ENCODE data around the gene MFNG. TPM values are rescaled to one million over a fixed set of nuclear protein-coding genes. Genes with fewer than 3 reads are reported as not detected.

The MFNG gene
- total RNA-seq, 1 experiment from 2014 or later: 4.5 TPM

DNA sequence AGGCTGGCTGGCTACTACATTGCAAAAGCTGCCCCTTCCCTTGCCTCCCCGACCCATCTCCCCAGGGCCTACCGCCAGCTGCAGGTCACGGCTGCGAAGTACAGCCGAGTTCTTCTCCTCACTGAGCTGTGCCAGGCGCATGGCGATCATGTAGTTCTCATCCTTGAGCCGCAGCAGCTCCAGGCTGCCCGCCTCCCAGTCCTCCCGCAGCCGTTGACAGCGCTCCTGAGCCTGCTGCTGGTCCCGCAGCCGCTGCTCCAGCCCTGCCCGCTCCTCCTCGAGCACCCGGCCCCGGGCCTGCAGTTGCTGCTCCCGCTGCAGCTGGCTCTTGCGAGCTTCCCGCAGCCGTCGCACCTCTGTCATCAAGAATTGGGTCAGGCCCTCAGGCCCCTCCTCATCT is 29.7 kb upstream of the MFNG start (continued):
- TF ChIP-seq EZH2 (IDR thresholded peaks at IDR 0.05): no peak
- TF ChIP-seq FOSL1 (IDR thresholded peaks at IDR 0.05; ENCODE audit: low read depth): no peak
- TF ChIP-seq, protein P1, sequence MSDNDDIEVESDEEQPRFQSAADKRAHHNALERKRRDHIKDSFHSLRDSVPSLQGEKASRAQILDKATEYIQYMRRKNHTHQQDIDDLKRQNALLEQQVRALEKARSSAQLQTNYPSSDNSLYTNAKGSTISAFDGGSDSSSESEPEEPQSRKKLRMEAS (IDR thresholded peaks at IDR 0.05): no peak
- no peak for TF ChIP-seq ZFX (IDR thresholded peaks at IDR 0.05)

DNA sequence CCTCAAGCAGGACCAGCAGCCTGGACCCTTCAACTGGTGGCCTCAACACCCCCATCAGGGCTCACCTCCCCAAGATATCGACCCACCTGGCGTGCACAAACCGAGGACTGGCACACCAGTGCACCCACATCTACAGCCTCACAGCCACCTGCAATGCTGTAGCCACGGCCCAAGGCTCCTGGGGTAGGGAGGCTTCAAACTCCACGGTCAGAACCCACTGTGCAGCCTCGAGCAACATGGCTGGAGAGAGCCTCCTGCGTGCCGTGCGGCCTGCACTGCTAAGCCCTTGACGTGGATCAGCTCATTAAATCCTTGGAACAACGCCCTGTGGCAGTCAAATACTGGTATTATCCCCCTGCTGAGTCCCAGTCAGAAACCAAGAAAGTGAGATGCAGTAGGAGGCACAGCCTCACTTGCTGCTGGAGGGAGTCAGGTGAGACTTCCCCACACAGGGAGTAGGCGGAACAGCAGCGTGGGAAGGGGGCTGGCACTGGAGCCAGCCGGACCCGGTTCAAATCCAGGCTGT is 28.4 kb upstream of the MFNG start:
- no TSS peak for BruUV-seq (replicated peaks)
- CTCF ChIA-PET: no interaction called here

More for the DNA sequence above, 28.4 kb upstream of the MFNG start:
- ChIA-PET RAD21 (ENCODE audit: low non-redundant PET in 1 of 2, low total read pairs in 2 of 2, uncharacterized antibody in 2 of 2, unreplicated experiment in 2 of 2) (no interaction called here), POLR2A (no interaction called here)
- no peak overlapping the region for H3K4me3 ChIP-seq (replicated peaks in 1 of 2; ENCODE audit: low read depth in 1 of 2, low read length in 2 of 2)
- no peak overlapping the region for H2AFZ ChIP-seq (ENCODE audit: low read depth, low read length, poor library complexity, severe bottlenecking)
- no peaks in the 10 kb centered on the region; the same call in 1 of the 2 replicates for H4K20me1 ChIP-seq (ENCODE audit: insufficient read depth)
- H3K36me3 ChIP-seq (ENCODE audit: control insufficient read depth in 1 of 2, insufficient read depth in 2 of 2, low read length in 2 of 2): peaks cover 4 to 25% of the 10 kb centered on the region in 2 experiments; a peak in 3 of 4 replicates
- H3K9me2 ChIP-seq (ENCODE audit: insufficient read depth): no peaks in the 10 kb centered on the region
- TF ChIP-seq RAD21 (IDR thresholded peaks at IDR 0.05; ENCODE audit: low read depth) (no peak), EZH2 (IDR thresholded peaks at IDR 0.05) (no peak), ELF1 (IDR thresholded peaks at IDR 0.05; ENCODE audit: borderline replicate concordance, low read depth) (no peak), ZFX (IDR thresholded peaks at IDR 0.05) (no peak), SRF (IDR thresholded peaks at IDR 0.05; ENCODE audit: low read depth) (no peak), POLR2AphosphoS5 (IDR thresholded peaks at IDR 0.05; ENCODE audit: low read depth, low read length) (no peak), EGR1 (IDR thresholded peaks at IDR 0.05; ENCODE audit: low read depth) (no peak), SIN3A (IDR thresholded peaks at IDR 0.05; ENCODE audit: low read depth) (no peak), POLR2A (IDR thresholded peaks at IDR 0.05; ENCODE audit: borderline replicate concordance, extremely low read depth, insufficient read depth, insufficient read length) (no peak), EZH2phosphoT487 (IDR thresholded peaks at IDR 0.05; ENCODE audit: borderline replicate concordance) (no peak)
- TF ChIP-seq, protein P2, sequence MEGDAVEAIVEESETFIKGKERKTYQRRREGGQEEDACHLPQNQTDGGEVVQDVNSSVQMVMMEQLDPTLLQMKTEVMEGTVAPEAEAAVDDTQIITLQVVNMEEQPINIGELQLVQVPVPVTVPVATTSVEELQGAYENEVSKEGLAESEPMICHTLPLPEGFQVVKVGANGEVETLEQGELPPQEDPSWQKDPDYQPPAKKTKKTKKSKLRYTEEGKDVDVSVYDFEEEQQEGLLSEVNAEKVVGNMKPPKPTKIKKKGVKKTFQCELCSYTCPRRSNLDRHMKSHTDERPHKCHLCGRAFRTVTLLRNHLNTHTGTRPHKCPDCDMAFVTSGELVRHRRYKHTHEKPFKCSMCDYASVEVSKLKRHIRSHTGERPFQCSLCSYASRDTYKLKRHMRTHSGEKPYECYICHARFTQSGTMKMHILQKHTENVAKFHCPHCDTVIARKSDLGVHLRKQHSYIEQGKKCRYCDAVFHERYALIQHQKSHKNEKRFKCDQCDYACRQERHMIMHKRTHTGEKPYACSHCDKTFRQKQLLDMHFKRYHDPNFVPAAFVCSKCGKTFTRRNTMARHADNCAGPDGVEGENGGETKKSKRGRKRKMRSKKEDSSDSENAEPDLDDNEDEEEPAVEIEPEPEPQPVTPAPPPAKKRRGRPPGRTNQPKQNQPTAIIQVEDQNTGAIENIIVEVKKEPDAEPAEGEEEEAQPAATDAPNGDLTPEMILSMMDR (IDR thresholded peaks at IDR 0.05 in 2 of 3, conservative IDR thresholded peaks at IDR 0.05 in 1 of 3; ENCODE audit: borderline replicate concordance in 1 of 3, insufficient read depth in 1 of 3, low read depth in 2 of 3, low read length in 2 of 3): no peak
- TF ChIP-seq, protein P3, sequence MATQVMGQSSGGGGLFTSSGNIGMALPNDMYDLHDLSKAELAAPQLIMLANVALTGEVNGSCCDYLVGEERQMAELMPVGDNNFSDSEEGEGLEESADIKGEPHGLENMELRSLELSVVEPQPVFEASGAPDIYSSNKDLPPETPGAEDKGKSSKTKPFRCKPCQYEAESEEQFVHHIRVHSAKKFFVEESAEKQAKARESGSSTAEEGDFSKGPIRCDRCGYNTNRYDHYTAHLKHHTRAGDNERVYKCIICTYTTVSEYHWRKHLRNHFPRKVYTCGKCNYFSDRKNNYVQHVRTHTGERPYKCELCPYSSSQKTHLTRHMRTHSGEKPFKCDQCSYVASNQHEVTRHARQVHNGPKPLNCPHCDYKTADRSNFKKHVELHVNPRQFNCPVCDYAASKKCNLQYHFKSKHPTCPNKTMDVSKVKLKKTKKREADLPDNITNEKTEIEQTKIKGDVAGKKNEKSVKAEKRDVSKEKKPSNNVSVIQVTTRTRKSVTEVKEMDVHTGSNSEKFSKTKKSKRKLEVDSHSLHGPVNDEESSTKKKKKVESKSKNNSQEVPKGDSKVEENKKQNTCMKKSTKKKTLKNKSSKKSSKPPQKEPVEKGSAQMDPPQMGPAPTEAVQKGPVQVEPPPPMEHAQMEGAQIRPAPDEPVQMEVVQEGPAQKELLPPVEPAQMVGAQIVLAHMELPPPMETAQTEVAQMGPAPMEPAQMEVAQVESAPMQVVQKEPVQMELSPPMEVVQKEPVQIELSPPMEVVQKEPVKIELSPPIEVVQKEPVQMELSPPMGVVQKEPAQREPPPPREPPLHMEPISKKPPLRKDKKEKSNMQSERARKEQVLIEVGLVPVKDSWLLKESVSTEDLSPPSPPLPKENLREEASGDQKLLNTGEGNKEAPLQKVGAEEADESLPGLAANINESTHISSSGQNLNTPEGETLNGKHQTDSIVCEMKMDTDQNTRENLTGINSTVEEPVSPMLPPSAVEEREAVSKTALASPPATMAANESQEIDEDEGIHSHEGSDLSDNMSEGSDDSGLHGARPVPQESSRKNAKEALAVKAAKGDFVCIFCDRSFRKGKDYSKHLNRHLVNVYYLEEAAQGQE (IDR thresholded peaks at IDR 0.05; ENCODE audit: low read depth): no peak
- TF ChIP-seq, protein P1 (IDR thresholded peaks at IDR 0.05): no peak
- TF ChIP-seq, protein P4, sequence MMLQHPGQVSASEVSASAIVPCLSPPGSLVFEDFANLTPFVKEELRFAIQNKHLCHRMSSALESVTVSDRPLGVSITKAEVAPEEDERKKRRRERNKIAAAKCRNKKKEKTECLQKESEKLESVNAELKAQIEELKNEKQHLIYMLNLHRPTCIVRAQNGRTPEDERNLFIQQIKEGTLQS (IDR thresholded peaks at IDR 0.05): no peak
- TF ChIP-seq, protein P5, sequence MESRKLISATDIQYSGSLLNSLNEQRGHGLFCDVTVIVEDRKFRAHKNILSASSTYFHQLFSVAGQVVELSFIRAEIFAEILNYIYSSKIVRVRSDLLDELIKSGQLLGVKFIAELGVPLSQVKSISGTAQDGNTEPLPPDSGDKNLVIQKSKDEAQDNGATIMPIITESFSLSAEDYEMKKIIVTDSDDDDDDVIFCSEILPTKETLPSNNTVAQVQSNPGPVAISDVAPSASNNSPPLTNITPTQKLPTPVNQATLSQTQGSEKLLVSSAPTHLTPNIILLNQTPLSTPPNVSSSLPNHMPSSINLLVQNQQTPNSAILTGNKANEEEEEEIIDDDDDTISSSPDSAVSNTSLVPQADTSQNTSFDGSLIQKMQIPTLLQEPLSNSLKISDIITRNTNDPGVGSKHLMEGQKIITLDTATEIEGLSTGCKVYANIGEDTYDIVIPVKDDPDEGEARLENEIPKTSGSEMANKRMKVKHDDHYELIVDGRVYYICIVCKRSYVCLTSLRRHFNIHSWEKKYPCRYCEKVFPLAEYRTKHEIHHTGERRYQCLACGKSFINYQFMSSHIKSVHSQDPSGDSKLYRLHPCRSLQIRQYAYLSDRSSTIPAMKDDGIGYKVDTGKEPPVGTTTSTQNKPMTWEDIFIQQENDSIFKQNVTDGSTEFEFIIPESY (IDR thresholded peaks at IDR 0.05; ENCODE audit: extremely low read depth, insufficient replicate concordance, low read length): no peak
- H3K4me2 ChIP-seq (ENCODE audit: low read length): no peak overlapping the region
- no peak overlapping the region for H3K9ac ChIP-seq (ENCODE audit: low read length)
- H3K79me2 ChIP-seq (ENCODE audit: insufficient read depth, low read length): peaks cover 41% of the 10 kb centered on the region
- no peaks in the 10 kb centered on the region for H3K9me3 ChIP-seq (ENCODE audit: control insufficient read depth in 1 of 2, insufficient read depth in 1 of 2, low read depth in 1 of 2, low read length in 2 of 2)
- ATAC-seq (no peak), DNase-seq (ENCODE audit: low read depth, low spot score) (no peak)
- H3K27me3 ChIP-seq (ENCODE audit: insufficient read depth, low read length): no peaks in the 10 kb centered on the region
- intact Hi-C loops (cut with micrococcal nuclease): no loop called here
- H3K27ac ChIP-seq (ENCODE audit: low read depth, low read length): no peak overlapping the region
- H3K4me1 ChIP-seq (ENCODE audit: control insufficient read depth in 1 of 2, insufficient read depth in 2 of 2, low read length in 2 of 2): peaks cover 29 to 48% of the 10 kb centered on the region in 2 experiments

Measured in HCT116 (cell line).